H1 (cell line): ENCODE results near the gene ANKRD6. TPM values are rescaled to one million over a fixed set of nuclear protein-coding genes. Genes with fewer than 3 reads are reported as not detected.

Experiments
- CTCF ChIA-PET: fragments of 300-600 bp; sonication (Branson Sonifier 250); formaldehyde crosslinking; loops from one replicate; lab custom pipeline; 2021; ENCODE audit not compliant: partially characterized antibody; lab: Charles Lee
- POLR2A ChIA-PET: fragments of 300-600 bp; sonication (Branson Sonifier 250); formaldehyde crosslinking; loops from one replicate; lab custom pipeline; 2021; ENCODE audit warnings: inconsistent platforms; ENCODE audit not compliant: partially characterized antibody; lab: Charles Lee
- DNase-seq, 2 experiments: peaks; one replicate each; pipeline versions ENCODE4 v3.0.0 to v3.0.0-alpha.2; 2010 to 2022; ENCODE audit warnings: low spot score in 2 of 2, low read depth in 1 of 2, mixed read lengths in 1 of 2
- FAIRE-seq: peaks from 2 replicates; lab custom pipeline; 2011; peaks lifted over from hg19 to GRCh38; lab: Jason Lieb, UNC
- H2AFZ ChIP-seq: 2 replicates; pipeline ENCODE4 v1.8.1; 2012; ENCODE audit warnings: low read length, inconsistent platforms
- H2AK5ac ChIP-seq: 2 replicates; pipeline ENCODE4 v1.6.1; 2013; ENCODE audit warnings: low read depth, low read length
- H2BK120ac ChIP-seq: replicated peaks from 2 replicates; pipeline ENCODE3; 2013; ENCODE audit warnings: low read depth, low read length, inconsistent platforms
- H2BK12ac ChIP-seq: 2 replicates; pipeline ENCODE4 v1.6.1; 2013; ENCODE audit warnings: low read depth, low read length
- H2BK15ac ChIP-seq: 2 replicates; pipeline ENCODE4 v1.6.1; 2013; ENCODE audit warnings: low read length
- H2BK20ac ChIP-seq: 2 replicates; pipeline ENCODE4 v1.6.1; 2013; ENCODE audit warnings: low read length
- H2BK5ac ChIP-seq: 2 replicates; pipeline ENCODE4 v1.6.1; 2013; ENCODE audit warnings: low read depth, low read length
- H3K14ac ChIP-seq: 2 replicates; pipeline ENCODE4 v1.6.1; 2013; ENCODE audit warnings: inconsistent platforms; ENCODE audit not compliant: insufficient read length
- H3K18ac ChIP-seq: 2 replicates; pipeline ENCODE4 v1.6.1; 2013; ENCODE audit warnings: low read length; ENCODE audit errors: extremely low read depth
- H3K23ac ChIP-seq: 2 replicates; pipeline ENCODE4 v1.6.1; 2013; ENCODE audit warnings: inconsistent platforms; ENCODE audit not compliant: insufficient read length
- H3K23me2 ChIP-seq: 2 replicates; pipeline ENCODE4 v1.6.1; 2013; ENCODE audit warnings: low read depth, low read length
- H3K27ac ChIP-seq: 2 replicates; pipeline ENCODE4 v1.6.1; 2011; ENCODE audit warnings: low read depth, low read length, inconsistent platforms
- H3K27me3 ChIP-seq, 4 experiments: replicated peaks in 1 of 4; 1 replicate in 1 of 4; 2 replicates in 3 of 4; pipeline versions ENCODE4 v1.6.1 to v1.8.1; 2011 to 2013; ENCODE audit warnings: low read length in 3 of 4, mild to moderate bottlenecking in 3 of 4, inconsistent platforms in 2 of 4, mixed read lengths in 2 of 4, moderate library complexity in 1 of 4; ENCODE audit not compliant: control insufficient read depth in 3 of 4, insufficient read depth in 3 of 4; ENCODE audit errors: extremely low read depth in 1 of 4
- H3K36me3 ChIP-seq, 4 experiments: 2 replicates each; pipeline versions ENCODE4 v1.6.1 to v1.8.1; 2011 to 2013; ENCODE audit warnings: mild to moderate bottlenecking in 4 of 4, low read length in 3 of 4, moderate library complexity in 2 of 4, control low read depth in 1 of 4, inconsistent platforms in 1 of 4; ENCODE audit not compliant: insufficient read depth in 4 of 4, control insufficient read depth in 2 of 4
- H3K4ac ChIP-seq: replicated peaks from 2 replicates; pipeline ENCODE3; 2013; ENCODE audit warnings: low read length, low read depth, mixed read lengths, inconsistent platforms; ENCODE audit not compliant: insufficient read length
- H3K4me1 ChIP-seq, 4 experiments: replicated peaks in 1 of 4; 1 replicate in 1 of 4; 2 replicates in 3 of 4; pipeline versions ENCODE4 v1.6.1 to v1.8.1; 2011 to 2013; ENCODE audit warnings: low read length in 3 of 4, inconsistent platforms in 2 of 4, mixed read lengths in 1 of 4; ENCODE audit not compliant: insufficient read depth in 4 of 4, control insufficient read depth in 3 of 4
- H3K4me2 ChIP-seq, 2 experiments: 2 replicates each; pipeline versions ENCODE4 v1.6.1 to v1.8.1; 2011 to 2013; ENCODE audit warnings: low read depth in 2 of 2, low read length in 2 of 2, control low read depth in 1 of 2, inconsistent platforms in 1 of 2, mild to moderate bottlenecking in 1 of 2; ENCODE audit not compliant: insufficient read depth in 1 of 2
- H3K4me3 ChIP-seq, 4 experiments: fragments of 200-600, 300-600 bp in 1 of 4; sonication (generic), shearing (Covaris generic), sonication (Bioruptor Twin) in 1 of 4; 2 replicates each; pipeline versions ENCODE4 v1.5.1 to v1.8.1; 2011 to 2016; ENCODE audit warnings: low read length in 4 of 4, low read depth in 3 of 4, control low read depth in 2 of 4, inconsistent platforms in 2 of 4, mild to moderate bottlenecking in 2 of 4, mixed read lengths in 1 of 4, moderate library complexity in 1 of 4; ENCODE audit not compliant: insufficient read depth in 2 of 4; ENCODE audit errors: extremely low read depth in 1 of 4
- H3K56ac ChIP-seq: replicated peaks from 2 replicates; pipeline ENCODE3; 2013; ENCODE audit warnings: low read depth, mild to moderate bottlenecking, mixed read lengths, low read length, inconsistent platforms; ENCODE audit not compliant: insufficient read length
- H3K79me1 ChIP-seq: 2 replicates; pipeline ENCODE4 v1.6.1; 2013; ENCODE audit warnings: low read depth, low read length, control low read depth
- H3K79me2 ChIP-seq, 2 experiments: 2 replicates each; pipeline versions ENCODE4 v1.6.1 to v1.8.1; 2012 to 2013; ENCODE audit warnings: low read length in 2 of 2, mild to moderate bottlenecking in 2 of 2, inconsistent platforms in 1 of 2; ENCODE audit not compliant: insufficient read depth in 2 of 2, control insufficient read depth in 1 of 2
- H3K9ac ChIP-seq, 4 experiments: replicated peaks in 1 of 4; 1 replicate in 1 of 4; 2 replicates in 3 of 4; pipeline versions ENCODE4 v1.6.1 to v1.8.1; 2011 to 2013; ENCODE audit warnings: low read depth in 3 of 4, low read length in 3 of 4, control low read depth in 2 of 4, mild to moderate bottlenecking in 2 of 4, moderate library complexity in 2 of 4, inconsistent platforms in 1 of 4; ENCODE audit errors: extremely low read depth in 1 of 4
- H3K9me3 ChIP-seq, 2 experiments: 2 replicates each; pipeline versions ENCODE4 v1.6.1 to v1.8.1; 2012 to 2013; ENCODE audit warnings: mild to moderate bottlenecking in 2 of 2, moderate library complexity in 2 of 2, control low read depth in 1 of 2, inconsistent platforms in 1 of 2, low read depth in 1 of 2, low read length in 1 of 2, mixed read lengths in 1 of 2; ENCODE audit not compliant: insufficient read depth in 2 of 2
- H4K20me1 ChIP-seq, 2 experiments: replicated peaks in 1 of 2; 2 replicates each; pipeline versions ENCODE3 to v1.8.1; 2011 to 2013; ENCODE audit warnings: inconsistent platforms in 2 of 2, low read length in 2 of 2, mild to moderate bottlenecking in 1 of 2; ENCODE audit not compliant: insufficient read depth in 2 of 2, control insufficient read depth in 1 of 2
- H4K5ac ChIP-seq: 2 replicates; pipeline ENCODE4 v1.6.1; 2013; ENCODE audit warnings: low read length, low read depth, mixed read lengths, inconsistent platforms; ENCODE audit not compliant: insufficient read length
- H4K8ac ChIP-seq: 2 replicates; pipeline ENCODE4 v1.8.0; 2013; ENCODE audit warnings: mild to moderate bottlenecking, moderate library complexity, low read length, inconsistent platforms; ENCODE audit not compliant: insufficient read depth; ENCODE audit errors: extremely low read depth
- H4K91ac ChIP-seq: replicated peaks from 2 replicates; pipeline ENCODE3; 2013; ENCODE audit warnings: low read length, mixed read lengths, inconsistent platforms; ENCODE audit not compliant: insufficient read length
- BACH1 ChIP-seq: IDR thresholded peaks from 2 replicates; pipeline ENCODE4 v1.6.1; 2012; ENCODE audit warnings: low read length, improper control_type of control experiment
- BCL11A ChIP-seq, 2 experiments: IDR thresholded peaks; one replicate each; pipeline ENCODE4 v1.6.1; 2011; ENCODE audit warnings: low read depth in 2 of 2, low read length in 2 of 2, mild to moderate bottlenecking in 2 of 2
- BRCA1 ChIP-seq: IDR thresholded peaks from 2 replicates; pipeline ENCODE4 v1.6.1; 2012; ENCODE audit warnings: low read depth, low read length, improper control_type of control experiment
- CEBPB ChIP-seq: IDR thresholded peaks from 2 replicates; pipeline ENCODE4 v1.6.1; 2012; ENCODE audit warnings: low read depth, low read length
- EP300 ChIP-seq, 2 experiments: IDR thresholded peaks; 1 replicate in 1 of 2; 2 replicates in 1 of 2; pipeline ENCODE4 v1.6.1; 2011 to 2012; ENCODE audit warnings: low read depth in 2 of 2, low read length in 2 of 2, mild to moderate bottlenecking in 2 of 2, borderline replicate concordance in 1 of 2, inconsistent platforms in 1 of 2, moderate library complexity in 1 of 2
- JUN ChIP-seq: IDR thresholded peaks from 2 replicates; pipeline ENCODE4 v1.6.1; 2011; ENCODE audit warnings: low read depth, mild to moderate bottlenecking, improper control_type of control experiment, low read length
- KDM4A ChIP-seq: IDR thresholded peaks from one replicate; pipeline ENCODE4 v1.7.1; 2012; ENCODE audit warnings: low read depth, mild to moderate bottlenecking, moderate library complexity, low read length, inconsistent platforms; ENCODE audit not compliant: severe bottlenecking
- NRF1 ChIP-seq: IDR thresholded peaks from 2 replicates; pipeline ENCODE4 v1.6.1; 2011; ENCODE audit warnings: mild to moderate bottlenecking, low read depth, low read length, improper control_type of control experiment
- POLR2A ChIP-seq, 2 experiments: IDR thresholded peaks; 1 replicate in 1 of 2; 2 replicates in 1 of 2; pipeline ENCODE4 v1.6.1; 2011; ENCODE audit warnings: low read depth in 2 of 2, low read length in 2 of 2, mild to moderate bottlenecking in 2 of 2; ENCODE audit errors: control extremely low read depth in 1 of 2
- RBBP5 ChIP-seq: IDR thresholded peaks from 2 replicates; pipeline ENCODE4 v1.7.1; 2012; ENCODE audit warnings: low read depth, mild to moderate bottlenecking, inconsistent platforms, low read length, moderate library complexity, borderline replicate concordance
- SP1 ChIP-seq: IDR thresholded peaks from 2 replicates; pipeline ENCODE4 v1.6.1; 2011; ENCODE audit warnings: low read depth, low read length
- SP2 ChIP-seq: IDR thresholded peaks from 2 replicates; pipeline ENCODE4 v1.6.1; 2012; ENCODE audit warnings: mild to moderate bottlenecking, low read length, inconsistent platforms
- SP4 ChIP-seq: IDR thresholded peaks from 2 replicates; pipeline ENCODE4 v1.6.1; 2012; ENCODE audit warnings: low read length, inconsistent platforms
- TAF7 ChIP-seq: optimal IDR thresholded peaks from 2 replicates; pipeline ENCODE3; 2011; ENCODE audit warnings: low read depth, mild to moderate bottlenecking, inconsistent platforms, low read length, moderate library complexity, borderline replicate concordance
- TEAD4 ChIP-seq: IDR thresholded peaks from 2 replicates; pipeline ENCODE4 v1.6.1; 2012; ENCODE audit warnings: low read depth, low read length, inconsistent platforms, mixed read lengths
- WGBS, 2 experiments: shearing (Covaris generic) in 1 of 2; methylation state at CpG; one replicate each; pipeline versions ENCODE4 v1.1.6 to v1.1.7; 2013 to 2015; ENCODE audit warnings: low lambda C conversion rate in 2 of 2, mixed read lengths in 2 of 2, inconsistent platforms in 1 of 2, low coverage in 1 of 2, missing lambda C conversion rate in 1 of 2; ENCODE audit not compliant: insufficient replicate concordance in 2 of 2, insufficient coverage in 1 of 2, insufficient read length in 1 of 2; ENCODE audit errors: extremely low coverage in 1 of 2, missing lambda C conversion rate in 1 of 2; 5-methylcytosine and 5-hydroxymethylcytosine counted together
- polyA plus RNA-seq, 7 experiments: library from polyadenylated mRNA; depleted of rRNA in 3 of 7; stranded (reverse) in 5 of 7; unstranded in 2 of 7; fragments of >200 nt in 5 of 7; fragments of 200-250 nt in 2 of 7; gene quantifications; 1 replicate in 5 of 7; 2 replicates in 1 of 7; 4 replicates in 1 of 7; pipeline versions ENCODE4 v1.2.1 to v1.2.3, GENCODE V29; 2011 to 2013; ENCODE audit warnings: missing spikeins in 2 of 7, mixed read lengths in 2 of 7
- total RNA-seq: library from RNA; stranded (reverse); fragmentation: NEBNext Ultra II Directional; extraction: Animal tissue kit (Norgen Biotek cat#: 25700); gene quantifications from 2 replicates; pipeline ENCODE4 v1.2.1, GENCODE V29; 2021
- TF ChIP-seq, protein P1 (sequence below): IDR thresholded peaks from 2 replicates; pipeline ENCODE4 v1.6.1; 2011; ENCODE audit warnings: low read depth, mild to moderate bottlenecking, low read length; ENCODE audit not compliant: insufficient read depth

The ANKRD6 gene
- total and polyA plus RNA-seq, 2 of the 8 experiments (the other 6 are each of a cell fraction or from before 2014, with no cell fraction given), result 5.9 to 12.8 TPM

GRCh38 chr6:89619567-89619966 lies 186.6 kb downstream of the ANKRD6 start:
- H2AFZ ChIP-seq, result no peak overlapping the region
- no peak overlapping the region for H3K4me3 ChIP-seq
- H3K18ac ChIP-seq, result no peak overlapping the region
- ChIA-PET CTCF (interaction anchor here (5.8 kb wide), 1 partner anchor 9 kb away, joined by 38 read pairs; no protein-coding TSS in a partner anchor), POLR2A (no interaction called here)
- H3K9me3 ChIP-seq, result no peaks in the 10 kb centered on the region
- H3K4ac ChIP-seq, result no peak overlapping the region
- H2BK15ac ChIP-seq, result no peak overlapping the region
- H3K4me1 ChIP-seq, result no peaks in the 10 kb centered on the region
- H3K23me2 ChIP-seq, result no peaks in the 10 kb centered on the region
- no peaks in the 10 kb centered on the region for H3K79me2 ChIP-seq
- H4K5ac ChIP-seq, result no peak overlapping the region
- DNase-seq, result no peak
- H2BK5ac ChIP-seq, result no peak overlapping the region
- no peaks in the 10 kb centered on the region for H3K27me3 ChIP-seq
- H3K79me1 ChIP-seq, result no peaks in the 10 kb centered on the region
- no peak overlapping the region for H4K8ac ChIP-seq
- no peak overlapping the region for H4K91ac ChIP-seq
- H4K20me1 ChIP-seq, result no peaks in the 10 kb centered on the region
- no peak overlapping the region for H2AK5ac ChIP-seq
- no peak overlapping the region for H2BK12ac ChIP-seq
- WGBS, 2 experiments, result 88% methylated on average over 6 of the region's 6 CpGs; no CpG with 5 or more reads in 1 of the 2 experiments
- H2BK120ac ChIP-seq, result no peak overlapping the region
- H2BK20ac ChIP-seq, result no peak overlapping the region
- no peak overlapping the region for H3K14ac ChIP-seq
- no peak overlapping the region for H3K56ac ChIP-seq
- H3K36me3 ChIP-seq, result no peaks in the 10 kb centered on the region
- H3K23ac ChIP-seq, result no peak overlapping the region
- FAIRE-seq, result no peak
- no peak overlapping the region for H3K27ac ChIP-seq
- no peak overlapping the region for H3K4me2 ChIP-seq
- no peak overlapping the region for H3K9ac ChIP-seq
- no peak for TF ChIP-seq CEBPB
- no peak for TF ChIP-seq TAF7
- TF ChIP-seq TEAD4, result no peak
- no peak for TF ChIP-seq BRCA1
- TF ChIP-seq RBBP5, result no peak
- TF ChIP-seq SP1, result no peak
- no peak for TF ChIP-seq JUN
- TF ChIP-seq, protein P1, sequence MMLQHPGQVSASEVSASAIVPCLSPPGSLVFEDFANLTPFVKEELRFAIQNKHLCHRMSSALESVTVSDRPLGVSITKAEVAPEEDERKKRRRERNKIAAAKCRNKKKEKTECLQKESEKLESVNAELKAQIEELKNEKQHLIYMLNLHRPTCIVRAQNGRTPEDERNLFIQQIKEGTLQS, result no peak
- no peak for TF ChIP-seq BCL11A (IDR thresholded peaks at IDR 0.05; ENCODE audit: low read depth in 2 of 2, low read length in 2 of 2)
- no peak for TF ChIP-seq SP4
- no peak for TF ChIP-seq BACH1
- TF ChIP-seq NRF1, result no peak
- TF ChIP-seq SP2, result no peak
- TF ChIP-seq KDM4A, result no peak
- no peak for TF ChIP-seq POLR2A (IDR thresholded peaks at IDR 0.05; ENCODE audit: control extremely low read depth in 1 of 2, low read depth in 2 of 2, low read length in 2 of 2)
- no peak for TF ChIP-seq EP300 (IDR thresholded peaks at IDR 0.05; ENCODE audit: borderline replicate concordance in 1 of 2, low read depth in 2 of 2, low read length in 2 of 2)
